ENCODE measurements around the gene ZNRF3. TPM values are rescaled to one million over a fixed set of nuclear protein-coding genes. Genes with fewer than 3 reads are reported as not detected.

ZNRF3 gene
- total RNA-seq, 1 experiment from 2014 or later: 8.1 TPM

DNA sequence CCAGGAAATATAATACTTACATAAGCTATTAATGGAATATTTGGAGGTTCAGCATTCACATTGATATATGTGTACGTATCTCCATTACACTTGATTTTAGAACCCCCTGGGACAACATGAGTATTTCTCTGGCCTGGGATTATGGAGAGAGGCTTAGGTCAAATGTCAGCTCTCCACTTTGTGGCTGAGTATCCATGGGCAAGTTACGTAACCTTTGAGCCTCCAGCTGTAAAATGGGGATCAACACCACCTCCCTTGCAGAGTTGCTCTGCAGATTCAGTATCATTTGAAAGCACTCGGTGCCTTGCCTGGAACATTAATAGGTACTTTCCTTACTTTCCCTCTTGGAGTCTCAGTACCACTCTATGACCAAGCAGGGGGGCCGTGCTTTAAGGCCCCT, 145.1 kb downstream of the ZNRF3 start:
- CTCF ChIA-PET: interaction anchor here (0.6 kb wide), 1 partner anchor 62 kb away, joined by 3 read pairs; no protein-coding TSS in a partner anchor
- Histone ChIP-seq H3K27me3 (ENCODE audit: low read length) (no peaks in the 10 kb centered on the region), H3K4me1 (ENCODE audit: insufficient read depth, low read length) (peaks cover 30% of the 10 kb centered on the region), H3K9me3 (ENCODE audit: low read length) (no peaks in the 10 kb centered on the region), H3K4me3 (ENCODE audit: low read length) (no peak overlapping the region), H3K36me3 (ENCODE audit: low read depth, low read length) (no peaks in the 10 kb centered on the region), H3K9ac (ENCODE audit: low read length) (no peak overlapping the region), H3K9me2 (replicated peaks; ENCODE audit: low read length) (no peaks in the 10 kb centered on the region), H3F3A (ENCODE audit: low read length, unreplicated experiment) (peaks cover 4% of the 10 kb centered on the region), H4K20me1 (ENCODE audit: low read length) (no peaks in the 10 kb centered on the region), H3K79me2 (ENCODE audit: low read length) (0 out of 2 replicates have a peak, but pooled peaks cover 6% of the 10 kb centered on the region), H2AFZ (ENCODE audit: low read length) (no peak overlapping the region), H3K4me2 (ENCODE audit: low read length) (no peak overlapping the region), H3K27ac (ENCODE audit: low read length) (no peak overlapping the region)
- BruUV-seq (replicated peaks): no TSS peak
- intact Hi-C loops (cut with micrococcal nuclease): no loop called here
- DNase-seq: no peak
- TF ChIP-seq EZH2phosphoT487 (IDR thresholded peaks at IDR 0.05; ENCODE audit: borderline replicate concordance, low read length) (no peak), EZH2 (IDR thresholded peaks at IDR 0.05; ENCODE audit: low read length, unreplicated experiment) (no peak)
- TF ChIP-seq, protein P1, sequence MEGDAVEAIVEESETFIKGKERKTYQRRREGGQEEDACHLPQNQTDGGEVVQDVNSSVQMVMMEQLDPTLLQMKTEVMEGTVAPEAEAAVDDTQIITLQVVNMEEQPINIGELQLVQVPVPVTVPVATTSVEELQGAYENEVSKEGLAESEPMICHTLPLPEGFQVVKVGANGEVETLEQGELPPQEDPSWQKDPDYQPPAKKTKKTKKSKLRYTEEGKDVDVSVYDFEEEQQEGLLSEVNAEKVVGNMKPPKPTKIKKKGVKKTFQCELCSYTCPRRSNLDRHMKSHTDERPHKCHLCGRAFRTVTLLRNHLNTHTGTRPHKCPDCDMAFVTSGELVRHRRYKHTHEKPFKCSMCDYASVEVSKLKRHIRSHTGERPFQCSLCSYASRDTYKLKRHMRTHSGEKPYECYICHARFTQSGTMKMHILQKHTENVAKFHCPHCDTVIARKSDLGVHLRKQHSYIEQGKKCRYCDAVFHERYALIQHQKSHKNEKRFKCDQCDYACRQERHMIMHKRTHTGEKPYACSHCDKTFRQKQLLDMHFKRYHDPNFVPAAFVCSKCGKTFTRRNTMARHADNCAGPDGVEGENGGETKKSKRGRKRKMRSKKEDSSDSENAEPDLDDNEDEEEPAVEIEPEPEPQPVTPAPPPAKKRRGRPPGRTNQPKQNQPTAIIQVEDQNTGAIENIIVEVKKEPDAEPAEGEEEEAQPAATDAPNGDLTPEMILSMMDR (conservative IDR thresholded peaks at IDR 0.05; ENCODE audit: low read depth, low read length): no peak
- POLR2A ChIA-PET (ENCODE audit: unreplicated experiment): no interaction called here
- no peak for ATAC-seq

DNA sequence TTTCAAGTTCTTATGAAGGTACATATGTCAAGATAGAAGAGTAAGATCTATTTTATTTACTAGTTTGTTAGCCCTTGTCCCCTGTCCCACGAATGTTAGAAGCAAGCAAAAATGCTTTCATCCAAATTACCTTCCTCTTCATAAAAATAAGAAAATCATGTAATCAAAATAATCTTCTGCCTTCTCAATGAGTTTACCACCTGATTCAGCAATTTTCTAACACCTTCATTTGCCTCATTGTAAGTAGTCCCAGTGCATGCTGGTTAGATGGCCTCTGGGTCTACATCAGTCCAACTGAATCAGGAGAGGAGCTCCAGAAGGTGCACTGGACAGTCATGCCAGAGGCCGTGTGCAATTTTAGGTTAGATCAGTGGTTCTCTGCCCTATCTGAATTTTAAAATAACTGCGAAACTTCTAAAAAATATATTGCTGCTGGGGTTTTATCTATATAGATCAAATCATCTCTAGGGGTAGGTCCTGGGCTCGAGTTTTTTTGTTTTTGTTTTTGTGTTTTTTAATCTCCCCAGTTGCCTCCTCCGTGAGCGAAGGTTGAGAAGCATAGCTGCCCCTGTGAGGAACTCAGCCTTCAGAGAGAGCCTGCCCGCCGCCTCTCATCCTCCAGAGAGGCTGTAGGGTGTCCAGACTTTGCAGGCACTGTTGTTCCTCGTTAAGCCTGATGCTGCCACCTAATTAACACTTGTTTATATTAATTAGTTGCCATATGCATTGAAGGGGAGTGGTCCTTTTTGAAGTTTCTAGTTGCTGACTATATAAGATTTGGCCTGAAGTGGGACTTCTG, 146.0 kb downstream of the ZNRF3 start:
- H3K9ac ChIP-seq (ENCODE audit: low read length): no peak overlapping the region

More for the DNA sequence above, 146.0 kb downstream of the ZNRF3 start:
- Histone ChIP-seq H3K27ac (ENCODE audit: low read length) (peak overlapping the region; percentile 86), H3K9me3 (ENCODE audit: low read length) (no peaks in the 10 kb centered on the region), H3F3A (ENCODE audit: low read length, unreplicated experiment) (peaks cover 4% of the 10 kb centered on the region), H2AFZ (ENCODE audit: low read length) (peak overlapping the region; percentile 82; the same call in 1 of the 2 replicates), H3K27me3 (ENCODE audit: low read length) (no peaks in the 10 kb centered on the region), H4K20me1 (ENCODE audit: low read length) (no peaks in the 10 kb centered on the region), H3K79me2 (ENCODE audit: low read length) (0 out of 2 replicates have a peak, but pooled peaks cover 6% of the 10 kb centered on the region), H3K9me2 (replicated peaks; ENCODE audit: low read length) (no peaks in the 10 kb centered on the region), H3K36me3 (ENCODE audit: low read depth, low read length) (no peaks in the 10 kb centered on the region), H3K4me3 (ENCODE audit: low read length) (no peak overlapping the region), H3K4me1 (ENCODE audit: insufficient read depth, low read length) (peaks cover 30% of the 10 kb centered on the region), H3K4me2 (ENCODE audit: low read length) (peak overlapping the region; percentile 97)
- no TSS peak for BruUV-seq (replicated peaks)
- no peak for DNase-seq
- intact Hi-C loops (cut with micrococcal nuclease): no loop called here
- ATAC-seq: no peak
- TF ChIP-seq, protein P1 (conservative IDR thresholded peaks at IDR 0.05; ENCODE audit: low read depth, low read length): no peak
- TF ChIP-seq EZH2 (IDR thresholded peaks at IDR 0.05; ENCODE audit: low read length, unreplicated experiment): no peak
- TF ChIP-seq EZH2phosphoT487 (IDR thresholded peaks at IDR 0.05; ENCODE audit: borderline replicate concordance, low read length): no peak
- POLR2A ChIA-PET (ENCODE audit: unreplicated experiment): no interaction called here
- CTCF ChIA-PET: no interaction called here
